Activated CD8-positive, alpha-beta memory T cell treated with anti-CD3 and anti-CD28 coated beads, Interleukin-2, amount 50 U/mL, for 48 hours (primary cell): Measurements from ENCODE around the gene CBX5.
A peak's percentile ranks its signal among the peaks of the same experiment; 100 is the strongest.

Source experiments
- DNase-seq: peaks from one replicate; pipeline ENCODE4 v3.0.0-alpha.2; 2020

CBX5 gene

DNA sequence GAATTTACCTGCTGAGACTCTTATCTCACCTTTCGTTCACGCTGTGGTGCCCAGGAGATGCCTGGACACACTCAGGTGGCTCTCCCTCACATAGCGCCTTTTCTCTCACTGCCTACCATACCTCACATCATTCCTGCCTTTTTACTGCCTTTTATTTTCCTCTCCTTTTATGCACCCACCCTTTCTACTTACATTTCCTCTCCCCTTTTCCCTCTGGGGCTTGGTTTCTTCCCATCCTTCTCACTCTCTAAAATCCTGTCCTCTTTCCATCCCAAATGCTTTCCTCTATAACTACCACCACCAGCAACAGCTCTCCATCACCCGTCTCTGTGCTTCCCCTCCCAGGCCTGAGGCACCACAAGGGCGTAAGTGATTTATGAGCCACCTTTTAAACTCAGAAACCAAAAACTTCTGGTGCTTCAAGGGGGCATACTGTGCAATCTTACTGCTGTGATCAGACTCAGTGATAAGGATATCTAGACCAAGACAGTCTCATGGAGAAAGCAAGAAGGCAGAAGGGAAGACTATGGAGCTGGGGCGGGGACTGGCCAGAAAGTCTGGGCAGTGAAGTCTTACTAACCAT, 58.4 kb downstream of the CBX5 start:
- no peak for DNase-seq

DNA sequence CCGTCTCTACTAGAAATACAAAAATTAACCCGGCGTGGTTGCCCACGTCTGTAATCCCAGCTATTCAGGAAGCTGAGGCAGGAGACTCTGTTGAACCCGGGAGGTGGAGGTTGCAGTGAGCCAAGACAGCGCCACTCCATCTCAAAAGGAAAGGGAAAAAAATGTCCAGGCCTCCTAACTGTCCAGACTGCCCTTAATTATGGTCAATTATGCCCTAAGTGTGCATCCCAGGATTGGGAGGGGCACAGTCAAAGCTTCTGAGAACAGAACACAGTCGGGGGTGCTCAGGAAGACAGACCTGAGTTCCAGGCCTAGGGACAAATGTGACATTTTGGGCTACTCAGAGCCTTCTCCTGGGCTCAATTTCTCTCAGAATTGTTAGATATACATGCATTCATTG, 59.4 kb downstream of the CBX5 start:
- no peak for DNase-seq

DNA sequence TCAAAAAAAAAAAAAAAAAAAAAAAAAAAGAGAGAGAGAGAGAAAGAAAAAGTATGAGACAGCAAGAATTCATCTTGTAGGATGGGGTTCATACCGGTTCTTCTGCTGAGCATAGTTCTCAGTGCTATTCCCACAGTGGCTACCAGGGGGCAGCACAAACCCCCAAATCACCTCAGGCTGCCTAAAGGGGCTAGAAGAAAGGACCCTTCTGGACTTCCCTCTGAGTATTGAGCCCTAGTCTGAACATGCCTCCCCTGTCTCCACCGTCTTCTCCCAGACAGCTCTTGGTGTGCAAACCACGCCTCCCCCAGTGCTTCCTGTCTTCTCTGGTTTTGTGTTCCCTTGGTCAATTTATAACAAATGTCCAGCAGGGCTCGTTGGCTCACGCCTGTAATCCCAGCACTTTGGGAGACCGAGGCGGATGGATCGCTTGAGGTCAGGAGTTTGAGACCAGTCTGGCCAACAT, 59.8 kb downstream of the CBX5 start:
- DNase-seq = peak; percentile 83

DNA sequence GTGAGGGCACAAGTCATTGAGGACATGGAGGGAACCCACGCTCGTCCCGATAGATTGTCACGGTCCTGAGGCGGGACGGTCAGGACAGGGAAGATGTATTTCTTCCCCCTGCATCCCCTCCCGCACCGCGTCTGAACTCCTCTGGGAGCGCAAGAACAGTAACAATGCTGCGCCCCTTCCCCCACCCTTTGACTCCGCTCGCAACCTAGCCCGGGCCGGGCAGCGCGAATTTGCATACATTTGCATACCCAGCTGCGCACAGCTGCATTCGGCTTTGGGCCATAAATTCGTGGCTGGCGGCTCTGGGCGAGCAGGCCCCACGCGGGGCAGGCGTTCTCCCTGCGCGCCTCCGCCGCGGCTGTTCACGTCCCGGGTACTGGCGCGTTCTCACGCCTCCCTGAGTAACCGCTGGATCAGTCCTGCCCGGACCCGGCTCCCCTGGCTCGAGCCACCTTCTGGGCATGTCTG, 62.1 kb downstream of the CBX5 start:
- no peak for DNase-seq

DNA sequence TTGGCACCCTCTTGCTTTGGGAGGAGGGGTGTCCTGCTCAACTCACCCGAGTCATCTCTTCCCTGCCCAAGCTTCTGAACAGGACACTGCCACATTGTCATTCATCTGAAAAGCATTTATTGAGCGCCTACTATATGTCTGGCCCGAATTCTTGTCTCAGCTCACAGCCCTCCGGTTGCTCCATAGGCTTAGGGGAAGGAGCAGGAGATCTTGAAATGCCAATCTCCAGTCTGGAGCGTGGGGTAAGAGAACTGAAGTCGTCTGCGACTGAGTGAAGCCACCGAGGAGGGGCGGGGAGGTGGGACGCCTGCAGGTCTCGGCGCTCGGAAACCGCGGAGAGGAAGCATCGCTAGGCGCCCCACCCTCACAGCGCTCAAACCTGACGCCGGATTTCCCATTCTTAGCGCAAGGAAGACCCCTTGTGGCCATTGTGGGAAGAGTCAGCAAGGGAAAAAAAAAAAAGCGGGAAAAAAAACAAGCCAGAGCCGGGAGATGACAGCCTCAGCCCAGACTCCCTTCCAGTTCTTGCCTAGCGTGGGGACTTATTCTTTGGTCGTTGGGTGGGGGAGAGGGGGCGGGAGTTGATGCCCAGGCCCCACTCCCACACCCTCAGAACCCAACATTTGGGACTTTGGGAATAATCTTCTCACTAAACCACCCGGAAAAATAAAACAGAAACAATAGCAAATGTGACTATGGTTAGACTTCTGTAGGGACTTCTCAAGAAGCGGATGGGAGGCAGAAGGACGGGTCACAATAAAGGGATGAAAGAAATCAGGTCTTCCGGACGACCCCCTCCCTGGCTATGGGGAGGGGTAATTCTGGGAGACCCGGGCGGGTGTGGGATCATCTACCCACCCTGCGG, 62.9 kb downstream of the CBX5 start:
- DNase-seq = peak; percentile 84

DNA sequence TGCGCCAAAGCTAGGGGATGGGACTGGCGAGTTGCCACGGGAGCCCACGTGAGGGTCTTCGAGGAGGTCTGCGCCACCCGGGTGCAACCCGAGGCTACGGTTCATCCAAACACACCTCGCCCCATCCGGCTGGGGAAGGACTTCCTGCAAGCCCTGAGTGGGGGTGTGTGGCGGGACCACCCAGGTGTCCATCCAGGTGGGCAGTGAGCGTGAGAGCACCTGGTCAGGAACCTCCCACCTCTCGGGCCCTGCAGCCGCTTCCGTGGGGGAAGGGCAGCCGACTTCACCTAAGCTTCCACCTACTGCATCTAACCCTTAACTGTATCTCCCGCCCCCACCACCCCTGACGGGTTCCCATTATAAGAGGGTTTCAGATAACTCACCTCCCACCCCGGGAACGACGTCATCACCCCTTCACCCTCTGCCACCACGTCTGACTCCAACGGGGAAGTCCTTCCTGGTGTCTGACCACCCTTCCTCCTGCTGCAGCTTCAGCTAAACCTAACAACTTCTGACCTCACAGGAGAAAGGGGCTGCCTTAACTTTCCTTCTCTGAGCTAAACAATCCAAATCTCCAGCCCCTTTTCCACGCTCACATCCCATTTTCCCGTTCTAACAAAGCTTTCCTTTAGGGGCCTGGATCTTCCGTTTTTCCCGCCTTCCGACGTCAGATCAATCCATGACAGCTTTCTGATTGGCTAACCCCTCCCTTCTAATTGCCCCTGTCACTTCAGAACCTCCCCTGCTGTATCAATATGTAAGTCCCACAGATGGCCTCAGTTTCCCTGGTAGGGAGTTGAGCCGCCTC, 63.7 kb downstream of the CBX5 start:
- peak; percentile 66 for DNase-seq

DNA sequence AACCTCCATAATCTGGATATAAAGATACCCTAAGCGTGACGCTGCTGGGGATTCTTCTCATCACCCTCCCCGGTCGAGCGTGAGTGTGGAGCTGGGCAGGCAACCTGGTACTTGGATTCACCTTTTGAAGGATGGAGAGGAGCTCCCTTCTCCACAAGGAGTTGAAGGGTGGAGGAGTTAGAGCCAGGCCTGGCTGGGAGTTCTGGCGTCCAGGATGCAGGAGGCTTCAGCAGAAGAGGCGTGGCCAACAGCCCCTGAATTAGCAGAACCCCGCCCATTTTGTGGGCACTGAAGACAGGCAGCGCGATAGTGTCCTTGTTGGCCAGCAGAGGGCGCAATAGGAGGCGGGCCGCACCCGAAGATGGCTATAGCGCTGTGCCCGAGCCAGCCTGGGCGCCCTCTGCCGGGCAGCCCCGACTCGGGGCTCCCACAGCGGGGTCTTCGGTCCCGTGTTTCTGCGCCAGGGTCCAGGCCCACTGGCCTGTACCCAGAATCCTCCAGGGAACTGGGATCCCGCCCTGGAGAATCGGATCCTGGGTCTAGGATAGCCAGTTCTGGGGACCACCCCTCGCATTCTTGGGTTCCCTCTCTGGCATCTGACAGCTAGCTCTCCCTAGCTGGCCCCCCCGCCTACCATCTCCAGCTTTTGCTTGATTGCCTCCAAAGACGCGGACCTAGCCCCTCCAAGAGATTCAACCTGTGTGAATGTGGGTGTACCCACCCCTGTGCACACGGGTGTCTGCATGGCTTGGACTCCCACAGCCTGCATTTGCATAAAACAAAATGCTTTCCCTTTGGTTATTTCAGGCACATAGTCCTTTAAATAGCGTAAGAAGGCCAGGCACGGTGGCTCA, 65.1 kb downstream of the CBX5 start:
- DNase-seq = peak; percentile 97

DNA sequence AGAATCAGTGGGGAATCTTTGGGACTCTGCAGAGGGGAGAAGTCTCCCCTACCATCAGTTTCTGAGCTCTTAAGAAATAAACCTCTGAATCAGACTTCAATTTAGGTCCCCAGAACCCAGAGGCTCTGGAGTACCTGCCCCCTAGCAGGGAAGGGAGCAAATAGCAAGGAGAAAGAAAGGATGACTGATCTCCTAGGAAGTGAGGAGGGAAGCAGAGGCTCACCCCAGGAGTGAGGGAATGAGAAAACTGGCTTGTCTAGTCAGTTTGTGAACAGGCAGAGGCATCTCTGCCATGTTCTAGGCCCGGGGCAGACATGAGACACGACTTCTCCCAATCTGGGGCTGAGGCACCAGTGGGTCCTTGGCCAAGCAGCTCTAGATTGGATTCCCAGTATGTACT, 66.8 kb downstream of the CBX5 start:
- no peak for DNase-seq

DNA sequence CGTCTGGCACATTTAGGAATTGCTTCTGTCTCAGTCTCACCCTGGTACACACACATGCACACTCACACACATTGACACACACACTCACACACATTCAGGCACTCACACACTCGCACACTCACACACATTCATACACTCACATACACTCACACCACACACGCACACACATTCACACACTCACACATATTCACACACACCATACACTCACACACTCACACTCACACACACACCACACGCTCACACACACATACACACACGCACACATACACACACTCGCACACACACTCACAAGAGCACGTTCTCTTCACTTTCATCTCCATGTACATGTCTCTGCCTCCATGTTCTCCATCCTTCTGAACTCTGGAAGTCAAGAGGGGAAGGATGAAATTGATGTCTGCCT, 68.0 kb downstream of the CBX5 start:
- DNase-seq = no peak

DNA sequence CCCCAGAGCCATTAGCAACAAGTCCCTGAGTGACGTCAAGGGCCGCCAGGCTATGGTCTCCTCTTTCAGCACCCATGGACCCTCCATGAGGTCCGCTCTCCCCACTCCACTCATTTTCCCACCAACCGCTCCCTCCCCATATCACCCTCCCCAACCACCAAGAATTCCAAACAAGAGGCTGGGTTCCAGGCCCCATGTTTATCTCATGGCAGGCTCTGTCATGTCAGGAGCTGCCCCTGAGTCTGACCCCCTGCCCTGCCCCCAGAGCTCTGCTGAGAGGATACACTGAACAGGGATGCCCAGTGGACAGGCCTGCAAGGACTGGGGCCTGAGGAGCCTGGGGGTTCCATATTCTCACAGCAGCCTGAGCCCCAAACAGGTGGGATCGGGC, 69.5 kb downstream of the CBX5 start:
- DNase-seq = no peak

DNA sequence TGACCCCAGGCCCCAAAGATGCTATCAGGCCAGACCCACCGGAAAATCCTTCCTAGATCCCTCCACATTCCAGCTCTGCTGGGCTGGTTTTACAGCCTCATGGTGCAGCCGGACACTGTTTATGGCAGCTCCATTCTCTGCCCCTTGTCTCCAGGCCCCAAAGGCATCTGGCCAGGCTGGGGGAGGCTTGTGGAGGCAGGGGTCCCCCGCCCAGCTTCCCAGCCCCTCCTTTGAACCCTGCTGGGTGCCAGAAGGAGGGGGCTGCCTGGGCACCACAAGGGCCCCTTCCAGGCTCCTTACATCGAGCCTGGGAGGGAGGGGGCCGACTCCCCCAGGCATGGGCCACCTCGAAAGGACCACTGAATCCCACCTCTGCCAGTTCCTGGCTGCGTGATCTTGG, 71.3 kb downstream of the CBX5 start:
- no peak for DNase-seq

DNA sequence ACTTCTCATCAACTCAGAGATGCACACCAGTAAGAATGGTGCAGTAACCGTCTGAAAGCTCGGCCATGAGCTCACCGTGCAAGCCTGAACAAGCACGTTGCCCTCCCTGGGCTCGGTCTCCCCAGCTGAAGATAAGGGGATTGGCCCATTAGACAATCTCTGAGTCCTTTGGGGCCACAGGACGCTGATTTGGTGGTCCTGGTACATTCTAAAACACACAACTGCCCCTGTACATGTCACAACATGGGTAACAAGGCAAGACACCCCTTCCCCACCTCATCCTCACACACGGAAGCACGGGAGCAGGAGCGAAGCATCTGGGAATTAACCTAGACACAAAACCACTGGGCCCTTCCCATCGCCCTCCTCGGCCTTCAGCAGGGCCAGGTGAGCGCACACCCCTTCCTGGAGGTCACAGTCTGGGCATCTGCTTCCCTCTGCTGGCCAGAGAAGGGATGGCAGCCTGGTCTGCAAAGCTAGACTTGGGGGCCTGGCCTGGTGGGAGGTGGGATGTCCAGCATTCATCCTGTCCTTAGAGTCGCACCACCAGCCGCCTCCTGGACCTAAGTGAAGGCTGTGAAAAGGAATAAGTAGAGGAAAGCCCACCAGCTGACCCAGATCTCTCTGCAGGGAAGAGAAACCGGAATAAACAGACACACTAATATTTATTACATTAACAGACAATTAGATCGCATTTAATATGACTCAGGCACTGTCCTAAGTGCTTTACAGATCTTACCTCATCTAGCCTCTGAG, 72.2 kb downstream of the CBX5 start:
- DNase-seq = peak; percentile 92

DNA sequence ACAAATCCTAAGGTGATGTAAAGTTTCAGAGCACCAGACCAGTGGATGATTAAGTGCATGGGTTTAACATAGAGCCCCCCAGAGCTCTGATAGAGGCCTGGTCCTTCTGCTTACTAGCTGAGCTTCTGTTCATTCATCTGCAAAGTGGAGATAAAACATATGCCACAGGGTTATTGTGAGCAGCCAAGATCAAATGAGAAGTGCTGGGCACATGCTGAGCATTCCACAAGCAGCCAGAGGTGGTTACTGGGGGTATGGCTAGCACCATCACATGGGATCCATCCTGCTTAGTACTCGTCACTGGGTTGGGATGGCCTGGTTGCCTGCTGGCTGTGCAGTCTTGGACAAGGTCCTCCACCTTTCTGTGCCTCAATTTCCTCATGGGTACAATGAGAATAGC, 73.1 kb downstream of the CBX5 start:
- DNase-seq = no peak

DNA sequence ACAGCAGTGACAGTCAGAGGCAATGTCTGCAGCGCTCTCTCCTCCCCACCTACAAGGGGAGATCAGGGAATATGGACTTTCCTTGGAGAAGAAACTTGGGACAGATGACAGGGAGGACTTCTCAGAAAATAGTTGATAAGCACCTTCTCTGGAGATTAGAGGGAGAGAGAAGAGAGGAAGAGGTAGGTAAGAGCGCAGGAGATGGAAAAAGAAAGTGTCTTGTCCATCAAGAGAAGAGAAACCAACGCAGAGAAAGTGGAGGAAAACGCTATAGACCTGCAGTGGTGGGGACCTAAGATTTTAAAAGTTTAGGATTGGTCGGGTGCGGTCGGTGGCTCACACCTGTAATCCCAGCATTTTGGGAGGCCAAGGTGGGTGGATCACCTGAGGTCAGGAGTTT, 75.6 kb downstream of the CBX5 start:
- no peak for DNase-seq

DNA sequence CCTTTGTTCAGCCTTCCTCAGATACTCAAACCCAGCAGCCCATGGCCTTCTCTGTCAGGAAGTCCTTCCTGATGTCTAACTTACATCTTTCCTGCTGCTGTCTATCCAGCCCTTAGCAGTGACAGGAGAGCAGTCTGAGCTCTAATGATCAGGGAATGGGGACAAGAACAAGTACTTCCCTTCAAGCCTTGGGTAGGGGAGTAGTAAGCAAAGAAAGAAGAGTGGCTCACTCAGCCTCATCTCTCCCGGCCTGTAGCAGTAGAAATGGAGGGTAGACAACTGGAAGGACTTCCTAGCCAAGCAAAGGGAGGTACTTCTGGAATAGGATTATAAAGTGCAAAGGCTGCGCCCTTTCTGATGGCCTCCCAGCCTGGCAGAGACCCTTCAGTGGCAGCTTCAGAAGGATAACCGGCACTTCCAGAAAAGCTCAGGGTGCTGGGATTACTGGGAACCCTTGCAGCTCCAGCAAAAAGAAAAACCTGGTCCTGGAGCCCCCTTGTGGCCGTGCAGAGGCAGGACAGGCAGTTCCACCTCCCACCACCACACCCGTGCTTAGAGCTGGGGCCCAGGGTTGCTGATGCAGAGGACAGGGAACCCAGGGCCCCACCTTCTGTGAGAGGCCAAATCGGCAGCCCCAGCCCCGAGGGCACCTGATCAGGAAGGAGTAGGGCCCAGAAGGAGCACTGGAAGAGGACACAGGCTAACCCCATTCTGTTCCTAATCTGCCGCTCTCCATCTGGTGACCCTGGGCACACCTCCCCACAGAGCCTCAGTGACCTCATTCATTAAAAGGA, 78.7 kb downstream of the CBX5 start:
- DNase-seq = peak; percentile 85

DNA sequence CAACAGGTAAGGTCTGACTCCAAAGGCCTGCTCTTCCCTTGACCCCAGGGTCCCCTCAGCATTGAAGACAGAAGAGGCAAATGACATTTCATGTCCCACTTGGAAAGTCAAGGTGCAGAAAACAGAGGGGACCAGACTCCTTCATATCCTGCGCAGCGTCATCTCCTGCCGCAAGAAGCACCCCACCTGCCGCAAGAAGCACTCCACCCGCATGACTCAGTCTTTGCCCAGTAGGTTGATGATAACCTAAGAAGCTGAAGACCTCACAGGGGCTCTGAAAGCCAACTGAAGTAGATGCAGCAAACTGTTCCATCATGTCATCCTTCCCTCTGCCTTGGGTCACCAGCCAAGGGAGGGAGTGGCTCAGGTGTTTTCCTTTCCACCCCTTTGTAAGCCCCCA, 79.5 kb downstream of the CBX5 start:
- DNase-seq = no peak

DNA sequence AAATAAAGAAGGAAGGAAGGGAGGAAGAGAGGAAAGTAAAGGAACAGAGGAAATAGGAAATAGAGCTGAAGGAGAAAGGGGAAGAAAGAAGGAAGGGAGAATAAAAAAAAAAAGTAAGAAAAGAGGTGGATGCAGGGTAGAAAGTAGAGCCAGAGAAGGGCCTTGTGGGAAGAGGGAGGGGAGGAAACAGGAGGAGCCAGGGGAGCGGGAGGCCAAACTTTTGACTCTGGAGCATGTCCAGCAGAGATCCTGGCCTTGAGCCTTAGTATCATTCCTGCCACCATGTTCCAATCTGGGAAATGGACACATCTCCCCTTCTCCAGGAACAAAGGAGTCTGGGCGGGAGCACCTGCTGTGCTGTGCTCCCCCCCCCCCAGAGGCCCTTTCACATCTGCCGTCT, 80.0 kb downstream of the CBX5 start:
- no peak for DNase-seq

DNA sequence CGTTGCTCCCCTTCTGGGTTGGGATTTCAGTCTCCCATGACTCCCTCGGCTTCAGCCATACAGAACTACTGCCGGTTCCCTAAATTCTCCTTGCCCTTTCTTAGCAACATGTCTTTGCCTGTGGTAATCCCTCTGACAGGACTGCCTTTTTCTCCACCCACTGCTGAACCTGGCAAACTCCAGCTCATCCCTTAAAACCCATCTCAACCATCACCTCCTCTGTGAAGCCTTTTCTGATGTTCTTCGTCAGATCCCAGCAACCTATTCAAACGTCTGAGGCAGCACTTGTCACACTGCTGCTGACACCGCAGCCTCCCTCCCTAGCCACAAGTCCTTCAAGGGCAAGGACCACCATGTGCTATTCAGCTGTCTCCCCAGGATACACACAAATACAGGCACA, 80.9 kb downstream of the CBX5 start:
- DNase-seq = no peak

DNA sequence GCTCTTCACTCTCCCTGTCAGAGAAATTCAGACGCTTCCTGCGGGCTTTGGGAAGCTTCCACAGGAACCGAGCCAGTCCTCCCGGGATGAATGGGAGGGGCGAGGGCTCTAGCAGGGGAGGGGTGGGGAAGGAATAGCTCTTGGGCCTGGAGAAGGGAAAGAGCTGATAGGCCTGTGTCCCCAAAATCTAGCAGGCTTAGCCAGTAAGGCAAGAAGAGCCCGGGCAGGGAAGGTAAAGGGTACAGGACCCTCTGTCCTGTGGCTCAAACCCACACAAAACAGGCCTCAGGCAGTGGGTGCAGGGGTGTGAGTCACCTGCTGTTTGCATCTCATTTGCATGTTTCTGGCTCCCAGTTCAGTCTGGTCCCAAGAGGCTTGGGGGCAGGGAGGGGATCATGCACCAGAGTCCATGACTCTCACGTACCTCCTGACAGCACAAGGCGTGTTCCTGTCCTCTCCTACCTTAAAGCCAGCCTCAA, 82.5 kb downstream of the CBX5 start:
- DNase-seq = no peak

DNA sequence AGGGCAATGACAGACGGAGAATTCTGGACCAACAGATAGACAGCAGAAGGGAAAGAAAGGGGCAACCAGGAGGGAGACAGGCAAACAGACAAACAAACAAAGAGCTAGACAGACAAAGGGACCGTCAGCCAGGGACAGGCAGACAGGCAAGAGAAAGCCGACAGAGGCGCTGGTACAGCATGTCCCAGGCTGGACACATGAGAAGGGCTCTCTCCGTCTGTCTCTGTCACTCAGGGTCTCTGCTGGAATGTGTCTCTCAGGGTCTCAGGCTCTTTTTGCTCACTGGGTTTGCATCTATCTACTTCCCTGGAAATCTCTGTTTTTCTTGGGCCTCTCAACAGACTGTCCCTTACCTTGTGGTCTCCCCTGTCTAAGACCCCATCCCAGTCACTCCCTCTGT, 82.9 kb downstream of the CBX5 start:
- DNase-seq = no peak

DNA sequence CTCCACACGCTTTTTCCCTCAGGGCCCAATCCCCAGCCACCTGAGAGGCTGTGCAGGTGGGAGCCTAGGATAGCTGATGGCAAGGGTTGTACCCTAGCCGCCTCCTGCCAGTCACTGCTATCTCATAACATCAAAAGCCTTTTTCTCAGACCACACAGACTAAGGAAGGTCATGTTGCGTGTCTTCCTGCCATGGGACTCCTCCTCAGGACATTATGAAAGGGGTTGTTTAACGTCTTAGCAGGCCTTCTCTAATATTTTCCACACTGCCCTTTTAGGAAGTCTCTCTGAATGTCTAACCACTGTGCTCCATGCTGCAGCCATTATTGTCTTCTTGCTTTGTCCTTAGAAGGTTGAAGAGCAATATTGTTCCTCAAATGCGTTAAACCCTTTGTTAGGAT, 83.5 kb downstream of the CBX5 start:
- no peak for DNase-seq
